ENCODE measurements around the gene DDX49.

DNA sequence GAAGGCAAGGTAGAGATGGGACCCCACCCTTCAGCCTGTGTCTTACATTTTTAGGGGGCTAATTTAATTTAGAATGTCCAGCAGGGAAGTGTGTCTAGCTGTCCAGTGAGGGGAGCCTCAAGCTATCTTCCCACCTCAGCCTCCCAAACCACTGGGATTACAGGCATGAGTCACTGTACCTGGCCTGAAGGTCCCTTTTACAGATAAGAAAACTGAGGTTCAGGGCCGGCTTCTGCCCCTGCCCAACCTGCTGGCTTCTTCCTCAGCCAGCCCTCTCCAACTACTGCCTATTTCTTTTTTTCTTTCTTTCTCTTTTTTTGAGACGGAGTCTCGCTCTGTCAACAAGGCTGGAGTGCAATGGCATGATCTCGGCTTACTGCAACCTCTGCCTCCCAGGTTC is 40.9 kb downstream of the DDX49 start:
- no peak for TF ChIP-seq BHLHE40 (IDR thresholded peaks at IDR 0.05; ENCODE audit: borderline replicate concordance)
- TF ChIP-seq ELF4 (IDR thresholded peaks at IDR 0.05): no peak
- no peak for TF ChIP-seq SP1 (IDR thresholded peaks at IDR 0.05)
- no peak for TF ChIP-seq FOXM1 (IDR thresholded peaks at IDR 0.05; ENCODE audit: borderline replicate concordance)
- no peak for TF ChIP-seq NFRKB (IDR thresholded peaks at IDR 0.05)
- no peak for TF ChIP-seq TARDBP (IDR thresholded peaks at IDR 0.05)
- TF ChIP-seq HDGF (IDR thresholded peaks at IDR 0.05; ENCODE audit: borderline replicate concordance): no peak

All from HEK293T (cell line).